SHP77 treated with DMSO at 0.1 percent for 48 hours (cell line): Measurements from ENCODE around the gene TMED1.

ENCODE experiments used
- DNase-seq: peaks from one replicate; lab custom pipeline; 2025; lab: John Stamatoyannopoulos, UW

The TMED1 gene

GRCh38 chr19:10831987-10832938 lies 3.7 kb downstream of the TMED1 start:
- no peak for DNase-seq

GRCh38 chr19:10830931-10831779 lies 4.9 kb downstream of the TMED1 start:
- no peak for DNase-seq

- no peak for DNase-seq
Observed at GRCh38 chr19:10830370-10830769, 5.6 kb downstream of the TMED1 start.

GRCh38 chr19:10829967-10830366 lies 6.0 kb downstream of the TMED1 start:
- no peak for DNase-seq

- no peak for DNase-seq
Observed at GRCh38 chr19:10828981-10829821, 6.8 kb downstream of the TMED1 start.

GRCh38 chr19:10826846-10827245 lies 9.2 kb downstream of the TMED1 start:
- no peak for DNase-seq

- no peak for DNase-seq
Observed at GRCh38 chr19:10826231-10826630, 9.8 kb downstream of the TMED1 start.

- DNase-seq, result no peak
Observed at GRCh38 chr19:10823690-10824089, 12.3 kb downstream of the TMED1 start.

GRCh38 chr19:10820173-10820572 lies 15.8 kb downstream of the TMED1 start:
- no peak for DNase-seq

GRCh38 chr19:10819124-10820060 lies 16.6 kb downstream of the TMED1 start:
- no peak for DNase-seq

GRCh38 chr19:10818301-10819123 lies 17.5 kb downstream of the TMED1 start:
- DNase-seq, result no peak

- no peak for DNase-seq
Observed at GRCh38 chr19:10817291-10818038, 18.5 kb downstream of the TMED1 start.

- DNase-seq, result no peak
Observed at GRCh38 chr19:10816691-10817090, 19.3 kb downstream of the TMED1 start.

GRCh38 chr19:10815969-10816644 lies 19.9 kb downstream of the TMED1 start:
- DNase-seq, result no peak

GRCh38 chr19:10815007-10815536 lies 20.9 kb downstream of the TMED1 start:
- DNase-seq, result no peak

- DNase-seq, result no peak
Observed at GRCh38 chr19:10812902-10813404, 23.1 kb downstream of the TMED1 start.

- no peak for DNase-seq
Observed at GRCh38 chr19:10812196-10812595, 23.8 kb downstream of the TMED1 start.
